HG02840 (cell line): ENCODE measurements around the gene DNASE1L2.
A peak's percentile ranks its signal among the peaks of the same experiment; 100 is the strongest.

ENCODE experiments used
- ATAC-seq: cut with Tn5 transposase; IDR thresholded peaks from one replicate; pipeline ENCODE4 v1.9.1; 2021; ENCODE audit warnings: mild to moderate bottlenecking, moderate library complexity, moderate number of reproducible peaks; ENCODE audit not compliant: unreplicated experiment, low FRiP score

DNASE1L2 gene

GRCh38 chr16:2223221-2223941, 12.9 kb upstream of the DNASE1L2 start, which contains the start of gene E4F1:
TSS of gene E4F1 (plus strand) at chr16:2223591. CDS start at chr16:2223614, 23 bp downstream.
- peak; percentile 95 for ATAC-seq

GRCh38 chr16:2223942-2224486, 12.2 kb upstream of the DNASE1L2 start:
- peak; percentile 22 for ATAC-seq

- no peak for ATAC-seq
These were observed 9.9 kb upstream of the DNASE1L2 start for GRCh38 chr16:2226245-2226793.

GRCh38 chr16:2226918-2227317, 9.3 kb upstream of the DNASE1L2 start:
- ATAC-seq, result no peak

GRCh38 chr16:2228161-2228824, 8.0 kb upstream of the DNASE1L2 start:
- no peak for ATAC-seq

GRCh38 chr16:2229091-2229490, 7.2 kb upstream of the DNASE1L2 start:
- no peak for ATAC-seq

- ATAC-seq, result no peak
These were observed 6.5 kb upstream of the DNASE1L2 start for GRCh38 chr16:2229632-2230250.

- ATAC-seq, result no peak
These were observed 5.9 kb upstream of the DNASE1L2 start for GRCh38 chr16:2230376-2230775.

- no peak for ATAC-seq
These were observed 5.0 kb upstream of the DNASE1L2 start for GRCh38 chr16:2231016-2231931.

GRCh38 chr16:2232094-2232990, 3.9 kb upstream of the DNASE1L2 start:
- no peak for ATAC-seq

GRCh38 chr16:2233046-2233775, 3.0 kb upstream of the DNASE1L2 start:
- no peak for ATAC-seq

- no peak for ATAC-seq
These were observed 2.1 kb upstream of the DNASE1L2 start for GRCh38 chr16:2233872-2234812.

- no peak for ATAC-seq
These were observed 1.5 kb upstream of the DNASE1L2 start for GRCh38 chr16:2234813-2235170.

- no peak for ATAC-seq
These were observed 1.0 kb upstream of the DNASE1L2 start for GRCh38 chr16:2235234-2235651.

- ATAC-seq, result no peak
These were observed 428 bp upstream of the DNASE1L2 start for GRCh38 chr16:2235695-2236336.

GRCh38 chr16:2237102-2237482, 848 bp downstream of the DNASE1L2 start:
- no peak for ATAC-seq
